Endothelial cell of umbilical vein (primary cell): ENCODE measurements around the gene CNDP1. TPM values are rescaled to one million over a fixed set of nuclear protein-coding genes. Genes with fewer than 3 reads are reported as not detected.
A peak's percentile ranks its signal among the peaks of the same experiment; 100 is the strongest.

Experiments
- BruUV-seq: library from RNA; stranded (reverse); fragments of 400-500 nt; replicated peaks from 2 replicates; lab custom pipeline; 2021; lab: Mats Ljungman, UMichigan
- CTCF ChIA-PET: fragments of 300-600, 350-600 bp; sonication (Branson Sonifier 250); formaldehyde crosslinking; loops from one replicate; lab custom pipeline; 2021; ENCODE audit warnings: antibody characterized with exemption, inconsistent platforms; lab: Charles Lee
- POLR2A ChIA-PET: fragments of 300-600, 350-600 bp; sonication (Branson Sonifier 250); formaldehyde crosslinking; loops from one replicate; lab custom pipeline; 2021; ENCODE audit warnings: antibody characterized with exemption, inconsistent platforms; lab: Charles Lee
- DNase-seq: peaks from one replicate; pipeline ENCODE4 v3.0.0-alpha.2; 2011; ENCODE audit warnings: low read depth, low spot score
- FAIRE-seq: peaks from 2 replicates; lab custom pipeline; 2011; peaks lifted over from hg19 to GRCh38; lab: Jason Lieb, UNC
- H2AFZ ChIP-seq: 2 replicates; pipeline ENCODE4 v1.6.0; 2012; ENCODE audit warnings: low read depth, low read length, control low read depth, inconsistent platforms
- H3K27ac ChIP-seq: 2 replicates; pipeline ENCODE4 v1.5.1; 2011; ENCODE audit warnings: low read depth, mild to moderate bottlenecking, control low read depth, low read length, moderate library complexity; ENCODE audit not compliant: insufficient read depth
- H3K27me3 ChIP-seq, 2 experiments: 2 replicates each; pipeline versions ENCODE4 v1.6.0 to v1.6.1; 2011; ENCODE audit warnings: low read length in 2 of 2, mixed read lengths in 1 of 2; ENCODE audit not compliant: control insufficient read depth in 2 of 2, insufficient read depth in 2 of 2
- H3K36me3 ChIP-seq, 2 experiments: 2 replicates in 1 of 2; 3 replicates in 1 of 2; pipeline ENCODE4 v1.5.1; 2011; ENCODE audit warnings: low read length in 2 of 2, mild to moderate bottlenecking in 1 of 2, moderate library complexity in 1 of 2; ENCODE audit not compliant: control insufficient read depth in 2 of 2, insufficient read depth in 2 of 2; ENCODE audit errors: extremely low read depth in 1 of 2
- H3K4me1 ChIP-seq: 3 replicates; pipeline ENCODE4 v1.5.1; 2011; ENCODE audit warnings: mild to moderate bottlenecking, low read length; ENCODE audit not compliant: control insufficient read depth, insufficient read depth; ENCODE audit errors: extremely low read depth
- H3K4me2 ChIP-seq: 2 replicates; pipeline ENCODE4 v1.6.1; 2011; ENCODE audit warnings: low read length, control low read depth, mixed read lengths; ENCODE audit not compliant: insufficient read depth
- H3K4me3 ChIP-seq, 3 experiments: fragments of 200-600 bp in 1 of 3; sonication (generic), shearing (Covaris generic) in 1 of 3; replicated peaks in 1 of 3; 2 replicates each; pipeline ENCODE4 v1.5.1; 2011 to 2016; ENCODE audit warnings: control low read depth in 3 of 3, low read length in 3 of 3, mild to moderate bottlenecking in 2 of 3, inconsistent platforms in 1 of 3, low read depth in 1 of 3, moderate library complexity in 1 of 3; ENCODE audit not compliant: insufficient read depth in 1 of 3
- H3K79me2 ChIP-seq: 2 replicates; pipeline ENCODE4 v1.6.0; 2012; ENCODE audit warnings: low read length, inconsistent platforms; ENCODE audit not compliant: control insufficient read depth, insufficient read depth
- H3K9ac ChIP-seq: replicated peaks from 2 replicates; pipeline ENCODE3; 2011; ENCODE audit warnings: low read length, control low read depth; ENCODE audit not compliant: insufficient read depth; ENCODE audit errors: extremely low read depth
- H3K9me1 ChIP-seq: replicated peaks from 3 replicates; pipeline ENCODE4 v1.6.0; 2011; ENCODE audit warnings: mild to moderate bottlenecking, low read length; ENCODE audit not compliant: control insufficient read depth, insufficient read depth; ENCODE audit errors: extremely low read depth
- H3K9me3 ChIP-seq: replicated peaks from 2 replicates; pipeline ENCODE4 v1.5.1; 2012; ENCODE audit warnings: low read length, inconsistent platforms; ENCODE audit not compliant: control insufficient read depth, insufficient read depth
- H4K20me1 ChIP-seq: replicated peaks from 2 replicates; pipeline ENCODE3; 2011; ENCODE audit warnings: mild to moderate bottlenecking, low read length; ENCODE audit not compliant: control insufficient read depth, insufficient read depth; ENCODE audit errors: extremely low read depth
- EZH2 ChIP-seq: IDR thresholded peaks from 2 replicates; pipeline ENCODE4 v1.6.1; 2012; ENCODE audit warnings: borderline replicate concordance, low read depth, mild to moderate bottlenecking, moderate library complexity, low read length, inconsistent platforms; ENCODE audit not compliant: severe bottlenecking
- FOS ChIP-seq: IDR thresholded peaks from 2 replicates; pipeline ENCODE4 v1.6.1; 2011; ENCODE audit warnings: mild to moderate bottlenecking, low read length, moderate library complexity, borderline replicate concordance; ENCODE audit not compliant: insufficient read depth
- GATA2 ChIP-seq: IDR thresholded peaks from 2 replicates; pipeline ENCODE4 v1.7.0; 2011; ENCODE audit warnings: low read depth, mild to moderate bottlenecking, moderate library complexity, mixed read lengths, low read length; ENCODE audit not compliant: insufficient read length, insufficient read depth
- JUN ChIP-seq: IDR thresholded peaks from 2 replicates; pipeline ENCODE4 v1.6.1; 2011; ENCODE audit warnings: borderline replicate concordance, low read depth; ENCODE audit not compliant: insufficient read length, insufficient read depth
- MYC ChIP-seq: IDR thresholded peaks from one replicate; pipeline ENCODE4 v1.6.1; 2011; ENCODE audit warnings: mild to moderate bottlenecking, low read depth, low read length
- POLR2A ChIP-seq: IDR thresholded peaks from 2 replicates; pipeline ENCODE4 v1.6.1; 2012; ENCODE audit warnings: low read depth, mild to moderate bottlenecking, control low read depth, low read length
- POLR2AphosphoS5 ChIP-seq: IDR thresholded peaks from 2 replicates; pipeline ENCODE4 v1.6.1; 2012; ENCODE audit warnings: low read depth, mild to moderate bottlenecking, control low read depth, low read length, moderate library complexity; ENCODE audit not compliant: insufficient read depth
- dilution Hi-C: fragments of 300-500 bp; cut with MboI; formaldehyde crosslinking; loops from one replicate; pipeline ENCODE4 v1.15.0; 2019; ENCODE audit warnings: low sequenced_read_pairs; ENCODE audit not compliant: extremely low pct_ligation_motif_present
- intact Hi-C: fragments of 100-400 bp; cut with micrococcal nuclease; formaldehyde crosslinking; loops from one replicate; pipeline ENCODE4 v1.10.0; 2022
- polyA plus RNA-seq, 4 experiments: library from polyadenylated mRNA; depleted of rRNA in 3 of 4; stranded (reverse) in 3 of 4; unstranded in 1 of 4; fragments of >200 nt; gene quantifications; 2 replicates each; pipeline versions ENCODE4 v1.2.1 to v1.2.3, GENCODE V29; 2011 to 2012; ENCODE audit warnings: missing spikeins in 1 of 4
- total RNA-seq: library from RNA; stranded (reverse); gene quantifications from 2 replicates; pipeline ENCODE4 v1.2.3, GENCODE V29; 2021
- TF ChIP-seq, protein P1 (sequence below), 2 donors: IDR thresholded peaks; 1 replicate in 1 of 2; 2 replicates in 1 of 2; pipeline ENCODE4 v1.5.1; 2011; ENCODE audit warnings: low read length in 2 of 2, mild to moderate bottlenecking in 2 of 2, moderate library complexity in 2 of 2, control low read depth in 1 of 2, inconsistent platforms in 1 of 2, low read depth in 1 of 2; ENCODE audit not compliant: insufficient read depth in 1 of 2; ENCODE audit errors: extremely low read depth in 1 of 2
- TF ChIP-seq, protein P2 (sequence below): IDR thresholded peaks from 2 replicates; pipeline ENCODE4 v1.6.1; 2011; ENCODE audit not compliant: insufficient read depth, insufficient read length

Gene CNDP1
- total and polyA plus RNA-seq, 2 donors (not counting 3 experiments of a cell fraction or from before 2014, with no cell fraction given) = not detected

DNA sequence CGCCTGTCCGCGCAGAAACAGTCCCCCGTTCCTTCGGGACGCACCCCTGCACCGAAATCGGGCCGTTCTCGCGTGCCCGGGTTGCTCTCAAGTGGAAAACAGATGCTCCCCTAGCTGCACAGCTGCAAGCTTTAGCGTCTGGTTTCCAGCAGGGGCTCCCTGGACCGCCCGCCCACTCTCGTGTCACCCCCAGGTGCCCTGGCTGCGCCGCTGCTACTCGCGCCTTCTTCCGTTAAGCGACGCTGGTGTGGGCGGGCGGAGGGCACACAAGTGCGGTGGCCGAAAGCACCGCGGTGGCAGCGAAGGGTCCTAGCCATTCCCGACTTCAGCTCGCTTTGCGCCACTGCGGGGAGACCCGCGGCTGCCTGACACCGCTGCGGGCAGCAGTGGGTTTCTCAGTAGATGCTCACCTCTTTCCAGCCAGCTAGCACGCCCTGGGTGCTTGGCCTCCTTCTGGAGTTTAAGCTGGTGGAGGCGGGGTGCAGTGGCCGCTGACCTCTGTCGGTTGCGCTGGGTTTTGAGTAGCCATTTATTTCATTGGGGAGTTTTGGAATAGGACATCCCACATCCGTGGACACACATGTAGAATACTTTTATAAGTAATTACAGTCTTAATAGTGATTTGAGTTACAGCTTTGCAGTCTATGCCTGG lies 64.2 kb downstream of the CNDP1 start:
- peak overlapping the region; percentile 85 for H3K4me2 ChIP-seq
- no peaks in the 10 kb centered on the region for H3K9me3 ChIP-seq
- intact Hi-C loops (loop anchor here (1.0 to 5.0 kb wide), 2 partner anchors 102 to 609 kb away; partner anchors contain the start of genes CNDP2 and PTGR3), dilution Hi-C loops (no loop called here)
- H4K20me1 ChIP-seq = no peaks in the 10 kb centered on the region
- H3K9me1 ChIP-seq = no peaks in the 10 kb centered on the region
- H3K9ac ChIP-seq = peak overlapping the region; percentile 100
- no peak for DNase-seq
- peak overlapping the region; percentile 62 to 98 (median 88) for H3K4me3 ChIP-seq
- BruUV-seq = no TSS peak
- peaks cover 15% of the 10 kb centered on the region for H3K4me1 ChIP-seq
- H3K79me2 ChIP-seq = peaks cover 44% of the 10 kb centered on the region
- TF ChIP-seq GATA2 = no peak
- TF ChIP-seq, protein P1, sequence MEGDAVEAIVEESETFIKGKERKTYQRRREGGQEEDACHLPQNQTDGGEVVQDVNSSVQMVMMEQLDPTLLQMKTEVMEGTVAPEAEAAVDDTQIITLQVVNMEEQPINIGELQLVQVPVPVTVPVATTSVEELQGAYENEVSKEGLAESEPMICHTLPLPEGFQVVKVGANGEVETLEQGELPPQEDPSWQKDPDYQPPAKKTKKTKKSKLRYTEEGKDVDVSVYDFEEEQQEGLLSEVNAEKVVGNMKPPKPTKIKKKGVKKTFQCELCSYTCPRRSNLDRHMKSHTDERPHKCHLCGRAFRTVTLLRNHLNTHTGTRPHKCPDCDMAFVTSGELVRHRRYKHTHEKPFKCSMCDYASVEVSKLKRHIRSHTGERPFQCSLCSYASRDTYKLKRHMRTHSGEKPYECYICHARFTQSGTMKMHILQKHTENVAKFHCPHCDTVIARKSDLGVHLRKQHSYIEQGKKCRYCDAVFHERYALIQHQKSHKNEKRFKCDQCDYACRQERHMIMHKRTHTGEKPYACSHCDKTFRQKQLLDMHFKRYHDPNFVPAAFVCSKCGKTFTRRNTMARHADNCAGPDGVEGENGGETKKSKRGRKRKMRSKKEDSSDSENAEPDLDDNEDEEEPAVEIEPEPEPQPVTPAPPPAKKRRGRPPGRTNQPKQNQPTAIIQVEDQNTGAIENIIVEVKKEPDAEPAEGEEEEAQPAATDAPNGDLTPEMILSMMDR (IDR thresholded peaks at IDR 0.05; ENCODE audit: extremely low read depth in 1 of 2, insufficient read depth in 1 of 2, low read depth in 1 of 2, low read length in 2 of 2) = peak in 1 of 2 donors; percentile 16
- H3K27ac ChIP-seq = peak overlapping the region; percentile 14
- no peak for FAIRE-seq
- ChIA-PET POLR2A (no interaction called here), CTCF (interaction anchor here (0.6 to 1.3 kb wide), 5 partner anchors 9 to 234 kb away, joined by 3 to 4 read pairs (median 3); no protein-coding TSS in a partner anchor)
- H3K36me3 ChIP-seq = no peaks in the 10 kb centered on the region
- H3K27me3 ChIP-seq = no peaks in the 10 kb centered on the region
- peak overlapping the region; percentile 89 for H2AFZ ChIP-seq

DNA sequence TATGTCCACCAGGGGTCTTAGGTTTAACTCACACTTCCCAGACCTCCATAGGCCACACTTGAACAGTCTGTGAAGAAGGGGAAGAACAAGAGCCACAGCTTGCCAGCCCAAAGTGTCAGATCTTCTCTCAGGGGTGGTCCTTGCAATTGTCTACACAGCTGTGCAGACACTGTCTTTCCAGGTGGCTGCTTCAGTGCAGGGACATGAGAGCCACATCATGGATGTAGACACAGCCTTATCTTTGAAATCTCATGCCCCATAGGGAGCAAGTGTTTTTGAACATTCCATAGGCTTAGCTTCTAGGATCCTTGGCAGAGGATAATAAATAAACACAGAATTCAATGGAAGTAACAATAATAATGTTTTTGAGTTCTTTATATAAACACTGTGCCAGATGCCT lies 70.1 kb downstream of the CNDP1 start:
- dilution Hi-C loops = no loop called here
- Histone ChIP-seq H3K9me3 (no peaks in the 10 kb centered on the region), H4K20me1 (no peaks in the 10 kb centered on the region), H3K9me1 (peaks cover 2% of the 10 kb centered on the region), H3K4me3 (no peak overlapping the region), H3K4me2 (no peak overlapping the region), H3K4me1 (no peaks in the 10 kb centered on the region), H2AFZ (no peak overlapping the region), H3K27me3 (no peaks in the 10 kb centered on the region), H3K79me2 (peaks cover 51% of the 10 kb centered on the region), H3K9ac (no peak overlapping the region), H3K36me3 (no peaks in the 10 kb centered on the region), H3K27ac (no peak overlapping the region)
- no peak for DNase-seq
- intact Hi-C loops = no loop called here
- no peak for TF ChIP-seq JUN
- no peak for TF ChIP-seq POLR2AphosphoS5
- TF ChIP-seq MYC = no peak
- TF ChIP-seq POLR2A = no peak
- no peak for TF ChIP-seq GATA2
- TF ChIP-seq FOS = no peak
- TF ChIP-seq, protein P1 (IDR thresholded peaks at IDR 0.05; ENCODE audit: extremely low read depth in 1 of 2, insufficient read depth in 1 of 2, low read depth in 1 of 2, low read length in 2 of 2) = no peak
- TF ChIP-seq, protein P2, sequence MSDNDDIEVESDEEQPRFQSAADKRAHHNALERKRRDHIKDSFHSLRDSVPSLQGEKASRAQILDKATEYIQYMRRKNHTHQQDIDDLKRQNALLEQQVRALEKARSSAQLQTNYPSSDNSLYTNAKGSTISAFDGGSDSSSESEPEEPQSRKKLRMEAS = no peak
- no peak for TF ChIP-seq EZH2
- ChIA-PET CTCF (no interaction called here), POLR2A (no interaction called here)
- no peak for FAIRE-seq
- no TSS peak for BruUV-seq
